HG02973 (cell line): Measurements from ENCODE around the gene TMEM214.
"Not testable (repeated sequence)": the region's sequence is repeated elsewhere in the genome, so short reads cannot be mapped to it uniquely, and the experiment has no call there.

ENCODE experiments used
- ATAC-seq: cut with Tn5 transposase; IDR thresholded peaks from one replicate; pipeline ENCODE4 v1.9.1; 2021; ENCODE audit warnings: moderate library complexity; ENCODE audit not compliant: unreplicated experiment

TMEM214 gene

DNA sequence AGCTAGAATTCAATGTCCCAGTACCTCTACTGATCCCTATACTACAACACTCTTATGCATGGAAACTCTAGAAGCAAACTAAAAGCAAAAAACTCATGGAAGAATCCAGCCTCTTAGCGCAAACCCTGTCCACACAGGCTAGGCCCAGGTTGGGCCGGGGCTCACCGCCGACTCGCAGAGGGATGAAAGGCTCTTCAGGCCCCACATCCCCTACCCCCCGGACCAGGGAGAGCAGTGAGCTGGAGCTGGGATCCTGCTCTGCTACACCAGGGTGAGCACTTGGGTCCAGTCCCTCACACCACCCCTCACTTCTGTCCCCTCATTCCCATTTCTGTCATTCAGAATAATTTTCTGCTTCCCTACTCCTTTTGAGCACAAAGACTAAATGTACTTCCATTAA is 36.7 kb downstream of the TMEM214 start:
- ATAC-seq: no peak

GRCh38 chr2:27069961-27070618 is 37.3 kb downstream of the TMEM214 start:
- ATAC-seq: no peak

GRCh38 chr2:27070653-27071276 is 38.0 kb downstream of the TMEM214 start:
- ATAC-seq: no peak

DNA sequence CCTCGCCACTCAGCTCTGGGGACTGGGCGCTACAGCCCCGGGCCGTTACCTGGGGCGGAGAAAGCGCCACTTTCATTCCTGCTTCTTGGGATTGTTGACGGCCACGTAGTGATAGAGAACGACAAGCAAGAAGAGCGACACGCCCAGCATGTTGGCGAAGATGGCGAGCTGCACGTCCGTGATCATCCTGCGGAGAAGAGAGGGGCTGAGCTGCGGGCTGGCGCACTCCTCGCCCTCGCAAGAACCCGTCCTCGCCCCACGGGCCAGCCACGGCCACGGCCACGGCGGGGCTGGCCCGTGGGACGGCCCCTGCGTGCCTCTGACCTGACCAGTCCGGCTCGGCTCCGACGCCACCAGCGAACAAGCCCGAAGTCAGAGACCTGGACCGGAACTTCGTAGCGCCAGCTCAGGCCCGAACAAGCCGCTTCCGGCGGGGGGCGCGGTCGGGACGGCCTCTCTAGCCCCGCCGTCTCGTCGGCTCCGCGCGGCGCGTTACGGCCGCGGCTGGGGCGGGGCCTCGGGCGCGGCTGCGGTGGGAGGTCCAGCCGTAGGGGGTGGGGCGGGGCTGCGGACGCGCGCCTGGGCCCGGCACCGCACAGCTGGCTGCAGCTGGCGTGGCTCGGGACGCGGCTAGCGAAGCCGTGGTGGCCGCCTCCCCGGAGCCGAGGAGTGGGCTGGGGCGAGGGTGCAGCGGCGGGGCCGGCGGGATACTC is 38.7 kb downstream of the TMEM214 start, which contains the start of gene OST4:
Gene OST4, minus strand, starts transcription at position 378 of the 713 bp plus-strand sequence.
- ATAC-seq: peak; percentile 78

- peak; percentile 16 for ATAC-seq
These were observed 39.4 kb downstream of the TMEM214 start for GRCh38 chr2:27071990-27072830.

DNA sequence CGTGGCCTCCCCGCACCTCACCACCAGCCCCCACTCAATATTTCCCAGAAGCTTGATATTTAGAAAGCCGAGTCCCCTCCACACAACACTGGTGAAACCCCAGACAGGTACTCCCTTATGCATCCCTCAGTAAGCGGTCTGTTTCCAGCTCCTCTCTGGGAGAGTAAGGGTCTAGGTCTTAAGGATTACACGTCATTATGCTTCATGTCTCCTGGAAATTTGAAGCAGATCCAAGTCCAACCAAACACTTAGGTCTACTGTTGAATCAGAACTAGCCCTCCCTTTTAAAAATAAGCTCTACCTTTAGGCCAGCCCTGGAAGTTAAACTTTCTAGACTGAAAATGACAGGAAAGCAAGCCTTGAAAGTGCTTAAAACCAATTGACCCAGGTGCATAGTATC is 40.2 kb downstream of the TMEM214 start:
- no peak for ATAC-seq

DNA sequence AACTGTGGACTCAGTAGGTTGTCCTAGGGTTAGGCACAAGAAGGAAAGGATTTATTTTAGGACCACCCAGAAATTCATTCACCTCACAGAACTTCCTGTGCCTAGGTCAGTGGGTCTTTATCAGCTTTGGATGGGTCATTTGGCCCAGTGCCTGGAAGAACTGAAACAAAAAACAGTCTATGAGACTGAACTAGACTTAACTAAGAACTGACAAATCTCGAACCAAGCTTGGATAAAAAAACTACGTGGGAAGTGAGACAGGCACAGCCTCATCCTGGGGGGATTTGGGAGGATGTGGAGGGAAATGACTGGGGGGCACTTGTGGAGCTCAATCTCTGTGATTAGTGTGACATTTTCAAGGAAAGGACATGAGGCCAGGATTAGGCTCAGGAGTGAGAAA is 41.0 kb downstream of the TMEM214 start:
- ATAC-seq: no peak

- no peak for ATAC-seq
These were observed 42.2 kb downstream of the TMEM214 start for GRCh38 chr2:27074738-27075565.

GRCh38 chr2:27075566-27075871 is 42.8 kb downstream of the TMEM214 start:
- not testable (repeated sequence) for ATAC-seq

DNA sequence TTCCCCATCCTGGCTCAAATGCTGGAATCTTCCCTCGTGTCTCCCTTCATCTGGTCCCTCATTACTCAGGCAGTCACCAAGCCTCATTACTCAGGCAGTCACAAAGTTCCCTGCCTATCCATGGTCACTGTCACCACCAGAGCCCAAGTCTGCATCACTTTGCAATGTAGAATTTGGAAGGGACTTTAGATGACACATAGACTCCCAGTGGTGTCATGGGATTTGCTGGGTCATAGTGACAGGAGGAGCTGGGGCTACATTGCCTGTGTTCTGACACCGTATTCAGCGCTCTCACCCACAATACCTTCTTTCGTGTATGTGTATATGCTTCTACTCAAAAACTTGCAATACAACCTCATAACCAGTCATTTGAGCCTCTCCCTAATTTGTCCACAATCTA is 43.6 kb downstream of the TMEM214 start:
- ATAC-seq: no peak

- ATAC-seq: no peak
These were observed 44.5 kb downstream of the TMEM214 start for GRCh38 chr2:27077231-27077630.

- ATAC-seq: no peak
These were observed 45.8 kb downstream of the TMEM214 start, which contains the start of gene EMILIN1 for GRCh38 chr2:27078267-27079194. EMILIN1 (plus strand) TSS chr2:27078615; CDS start chr2:27079066, 451 bp downstream.

DNA sequence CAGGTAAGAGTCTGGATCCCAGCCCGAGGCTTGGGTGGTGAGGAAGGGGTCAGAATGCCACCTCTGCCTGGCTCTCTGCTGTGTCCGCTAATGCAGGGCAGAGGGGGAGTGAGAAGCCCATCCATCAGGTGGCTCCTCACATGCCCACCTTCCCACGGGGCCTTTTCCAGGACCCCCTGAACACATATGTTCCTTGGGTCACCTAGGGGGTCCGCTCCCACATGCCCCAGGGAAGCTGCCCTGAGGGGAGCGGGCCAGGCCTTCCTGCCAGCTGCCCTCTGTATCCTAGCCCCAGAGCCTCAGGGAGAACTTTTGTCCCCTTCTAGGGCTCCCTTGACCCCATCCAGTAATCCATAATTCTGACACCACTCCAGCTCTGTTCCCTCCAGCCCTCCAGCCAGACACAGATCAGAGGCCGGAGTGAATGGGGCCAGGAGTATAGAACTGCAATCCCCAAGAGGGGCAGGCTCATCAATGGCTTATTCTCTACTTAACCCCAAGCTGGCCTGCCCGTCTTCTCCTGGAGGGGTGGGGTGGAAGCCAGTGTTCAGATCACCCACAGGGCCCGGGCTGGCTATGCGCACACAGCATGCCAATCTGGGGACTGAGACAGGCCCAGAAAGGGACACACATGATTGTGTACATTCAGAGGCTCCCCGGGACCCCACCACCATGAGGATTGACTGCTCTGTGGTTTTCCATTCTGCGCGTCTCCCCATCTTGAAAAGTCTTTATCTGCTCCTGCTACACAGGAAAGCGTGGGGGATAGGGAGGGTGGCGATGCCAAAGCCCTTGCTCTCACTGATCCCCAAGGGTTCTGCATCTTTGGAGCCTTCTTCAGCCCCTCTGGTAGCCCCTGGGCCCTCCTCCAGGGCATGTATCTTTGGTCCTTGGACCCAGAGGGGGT is 46.7 kb downstream of the TMEM214 start:
- no peak for ATAC-seq

DNA sequence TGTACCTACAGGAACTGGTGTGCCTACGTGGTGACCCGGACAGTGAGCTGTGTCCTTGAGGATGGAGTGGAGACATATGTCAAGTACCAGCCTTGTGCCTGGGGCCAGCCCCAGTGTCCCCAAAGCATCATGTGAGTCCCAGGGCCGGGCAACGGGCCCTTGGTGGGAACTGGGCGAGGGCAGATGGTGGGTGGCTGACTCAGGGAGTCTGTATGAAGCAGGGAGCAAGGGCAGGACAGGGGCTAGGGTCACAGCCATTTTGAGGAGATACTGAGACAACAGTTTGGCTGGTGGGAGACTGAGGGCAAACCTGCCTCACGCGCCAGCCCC is 47.3 kb downstream of the TMEM214 start:
- no peak for ATAC-seq

DNA sequence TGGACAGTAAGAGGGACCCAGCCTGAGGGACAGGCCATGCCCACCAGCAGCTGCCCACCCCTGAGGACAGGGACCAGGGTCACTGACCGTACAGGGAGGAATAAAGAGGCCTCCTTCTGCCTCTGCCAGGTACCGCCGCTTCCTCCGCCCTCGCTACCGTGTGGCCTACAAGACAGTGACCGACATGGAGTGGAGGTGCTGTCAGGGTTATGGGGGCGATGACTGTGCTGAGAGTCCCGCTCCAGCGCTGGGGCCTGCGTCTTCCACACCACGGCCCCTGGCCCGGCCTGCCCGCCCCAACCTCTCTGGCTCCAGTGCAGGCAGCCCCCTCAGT is 47.8 kb downstream of the TMEM214 start:
- ATAC-seq: no peak

- ATAC-seq: no peak
These were observed 49.4 kb downstream of the TMEM214 start for GRCh38 chr2:27081984-27082772.

GRCh38 chr2:27082773-27083409 is 50.1 kb downstream of the TMEM214 start:
- no peak for ATAC-seq
